Left lung (tissue), 10 donors: Measurements from ENCODE around the gene MAF. TPM values are rescaled to one million over a fixed set of nuclear protein-coding genes. Genes with fewer than 3 reads are reported as not detected.

ENCODE experiments used
- ATAC-seq: fragments of 200-7000 bp; cut with Tn5 transposase; one replicate; pipeline ENCODE4 v1.9.1; 2020; ENCODE audit warnings: moderate library complexity
- DNase-seq, 4 donors: peaks; one replicate each; pipeline ENCODE4 v3.0.0-alpha.2; 2013 to 2020
- H3K27ac ChIP-seq, 2 donors: fragments of 200-600 bp; sonication (generic) in 1 of 2; one replicate each; pipeline versions ENCODE4 v1.5.0 to v1.8.0; 2020 to 2021
- H3K27me3 ChIP-seq, 2 donors: fragments of 200-600 bp; sonication (generic) in 1 of 2; one replicate each; pipeline versions ENCODE4 v1.5.0 to v1.8.0; 2020 to 2021
- H3K36me3 ChIP-seq, 2 donors: fragments of 200-600 bp; sonication (generic) in 1 of 2; one replicate each; pipeline versions ENCODE4 v1.5.0 to v1.8.0; 2020 to 2021
- H3K4me1 ChIP-seq, 2 donors: fragments of 200-600 bp; one replicate each; pipeline ENCODE4 v1.8.0; 2021
- H3K4me3 ChIP-seq, 2 donors: fragments of 200-600 bp; sonication (generic) in 1 of 2; one replicate each; pipeline versions ENCODE4 v1.5.0 to v1.8.0; 2020 to 2021; ENCODE audit warnings: mild to moderate bottlenecking in 1 of 2
- H3K9me3 ChIP-seq, 2 donors: fragments of 200-600 bp; sonication (generic) in 1 of 2; one replicate each; pipeline versions ENCODE4 v1.5.0 to v1.8.0; 2020 to 2021
- CTCF ChIP-seq, 2 donors: fragments of 200-600 bp; sonication (generic) in 1 of 2; IDR thresholded peaks; one replicate each; pipeline versions ENCODE4 v1.5.0 to v1.8.0; 2021; ENCODE audit warnings: antibody characterized with exemption in 2 of 2
- intact Hi-C, 2 donors: fragments of 100-400 bp; cut with DNase I; formaldehyde crosslinking; loops; one replicate each; pipeline versions ENCODE4 v1.11.2 to v1.14.2; 2022
- polyA plus RNA-seq, 6 donors: library from polyadenylated mRNA; unstranded; fragments of 120-200 nt; gene quantifications; one replicate each; pipeline ENCODE4 v1.2.1, GENCODE V29; 2013; ENCODE audit not compliant: insufficient read length in 6 of 6
- total RNA-seq, 2 donors: library from RNA; stranded (reverse); fragmentation: NEBNext Ultra II Directional; extraction: Animal tissue kit (Norgen Biotek cat#: 25700); gene quantifications; one replicate each; pipeline ENCODE4 v1.2.1, GENCODE V29; 2021
- donor health status: DM: no; HTN: yes; CAD: no.
- donor health status: DM: no; HTN: no; CAD: no.

The MAF gene
- total and polyA plus RNA-seq, 8 donors, result 52.2 to 125 (median 101) TPM

GRCh38 chr16:79644971-79645667, 44.6 kb upstream of the MAF start:
- no peak for TF ChIP-seq CTCF (IDR thresholded peaks at IDR 0.05)

GRCh38 chr16:79642652-79643051, 42.1 kb upstream of the MAF start:
- Histone ChIP-seq H3K27me3 (no peaks in the 10 kb centered on the region), H3K36me3 (no peaks in the 10 kb centered on the region), H3K27ac (no peak overlapping the region), H3K4me1 (peaks cover 0 to 4% of the 10 kb centered on the region in 2 donors), H3K4me3 (no peak overlapping the region), H3K9me3 (no peaks in the 10 kb centered on the region)
- DNase-seq, result no peak
- TF ChIP-seq CTCF (IDR thresholded peaks at IDR 0.05), result no peak
- ATAC-seq, result no peak
- intact Hi-C loops, result no loop called here

More at GRCh38 chr16:79644971-79645667, 44.6 kb upstream of the MAF start:
- no peak overlapping the region for H3K4me3 ChIP-seq
- ATAC-seq (no peak), DNase-seq (no peak)
- intact Hi-C loops, result no loop called here
- H3K36me3 ChIP-seq, result no peaks in the 10 kb centered on the region
- H3K27ac ChIP-seq, result no peak overlapping the region
- H3K27me3 ChIP-seq, result no peaks in the 10 kb centered on the region
- peaks cover 0 to 4% of the 10 kb centered on the region in 2 donors for H3K4me1 ChIP-seq
- H3K9me3 ChIP-seq, result no peaks in the 10 kb centered on the region

GRCh38 chr16:79640513-79641360, 40.2 kb upstream of the MAF start:
- peaks cover 0 to 4% of the 10 kb centered on the region in 2 donors for H3K4me1 ChIP-seq
- peak in 2 of 4 donors; percentile 50 to 65 for DNase-seq
- intact Hi-C loops, result no loop called here
- H3K4me3 ChIP-seq, result no peak overlapping the region
- H3K36me3 ChIP-seq, result no peaks in the 10 kb centered on the region
- TF ChIP-seq CTCF (IDR thresholded peaks at IDR 0.05), result no peak
- ATAC-seq, result peak; percentile 58
- H3K27me3 ChIP-seq, result no peaks in the 10 kb centered on the region
- H3K27ac ChIP-seq, result no peak overlapping the region
- no peaks in the 10 kb centered on the region for H3K9me3 ChIP-seq

- ATAC-seq, result no peak
- intact Hi-C loops, result no loop called here
These were observed 39.2 kb upstream of the MAF start for GRCh38 chr16:79639576-79640311.

More at GRCh38 chr16:79639576-79640311, 39.2 kb upstream of the MAF start:
- no peak overlapping the region for H3K4me3 ChIP-seq
- H3K36me3 ChIP-seq, result no peaks in the 10 kb centered on the region
- H3K27me3 ChIP-seq, result no peaks in the 10 kb centered on the region
- H3K27ac ChIP-seq, result no peak overlapping the region
- H3K9me3 ChIP-seq, result no peaks in the 10 kb centered on the region
- TF ChIP-seq CTCF (IDR thresholded peaks at IDR 0.05), result no peak
- DNase-seq, result peak in 1 of 4 donors; percentile 8
- H3K4me1 ChIP-seq, result peaks cover 0 to 4% of the 10 kb centered on the region in 2 donors
